Activated CD8-positive, alpha-beta T cell treated with anti-CD3 and anti-CD28 coated beads for 36 hours (primary cell): ENCODE results near the gene HDAC10. TPM values are rescaled to one million over a fixed set of nuclear protein-coding genes. Genes with fewer than 3 reads are reported as not detected.
"Not testable (repeated sequence)": the region's sequence is repeated elsewhere in the genome, so short reads cannot be mapped to it uniquely, and the experiment has no call there.

Source experiments
- ATAC-seq: fragments of 200-7000 bp; cut with Tn5 transposase; one replicate; pipeline ENCODE4 v1.10.0; 2021; ENCODE audit warnings: mild to moderate bottlenecking, moderate library complexity
- CTCF ChIA-PET: fragments of 350-600 bp; sonication (Branson Sonifier 250); formaldehyde crosslinking; loops from one replicate; lab custom pipeline; 2021; ENCODE audit warnings: antibody characterized with exemption; lab: Charles Lee
- POLR2A ChIA-PET: fragments of 350-600 bp; sonication (Branson Sonifier 250); formaldehyde crosslinking; loops from one replicate; lab custom pipeline; 2021; ENCODE audit warnings: antibody characterized with exemption; lab: Charles Lee
- DNase-seq: peaks from one replicate; pipeline ENCODE4 v3.0.0-alpha.2; 2020
- H3K27ac Mint-ChIP-seq: one replicate; pipeline ENCODE4 v1.8.0; 2021; ENCODE audit warnings: mild to moderate bottlenecking, mixed read lengths
- H3K27me3 Mint-ChIP-seq: one replicate; pipeline ENCODE4 v1.8.0; 2021; ENCODE audit warnings: mixed read lengths
- H3K36me3 Mint-ChIP-seq: one replicate; pipeline ENCODE4 v1.8.0; 2021; ENCODE audit warnings: low read depth, mixed read lengths
- H3K4me1 Mint-ChIP-seq: one replicate; pipeline ENCODE4 v1.8.0; 2021; ENCODE audit warnings: low read depth, mixed read lengths
- H3K4me3 Mint-ChIP-seq: one replicate; pipeline ENCODE4 v1.8.0; 2021; ENCODE audit warnings: mild to moderate bottlenecking, moderate library complexity, mixed read lengths
- H3K9me3 Mint-ChIP-seq: one replicate; pipeline ENCODE4 v1.8.0; 2021; ENCODE audit warnings: mixed read lengths
- CTCF ChIP-seq: fragments of 200-600 bp; IDR thresholded peaks from one replicate; pipeline ENCODE4 v1.8.0; 2022; ENCODE audit warnings: antibody characterized with exemption, mild to moderate bottlenecking
- intact Hi-C: fragments of 100-400 bp; cut with micrococcal nuclease; formaldehyde crosslinking; loops from one replicate; pipeline ENCODE4 v1.10.0; 2022
- total RNA-seq, 2 experiments: library from RNA; stranded (reverse); gene quantifications; one replicate each; pipeline ENCODE4 v1.2.3, GENCODE V29; 2021

The HDAC10 gene
- total RNA-seq, 2 experiments from 2014 or later: 43.0 to 44.3 TPM

GRCh38 chr22:50274311-50274710 lies 23.2 kb upstream of the HDAC10 start:
- ATAC-seq: peak; percentile 20
- ChIA-PET POLR2A (no interaction called here), CTCF (interaction anchor here (0.7 to 6.1 kb wide), 4 partner anchors 30 to 67 kb away, joined by 3 to 44 read pairs (median 13); partner anchors contain the start of gene DENND6B)
- intact Hi-C loops: loop anchor here (5.0 kb wide), 1 partner anchor 68 kb away; the partner anchor contains the start of gene PPP6R2
- H3K9me3 Mint-ChIP-seq: no peaks in the 10 kb centered on the region
- H3K4me3 Mint-ChIP-seq: no peak overlapping the region
- H3K4me1 Mint-ChIP-seq: peaks cover 4% of the 10 kb centered on the region
- no peaks in the 10 kb centered on the region for H3K36me3 Mint-ChIP-seq
- no peak overlapping the region for H3K27ac Mint-ChIP-seq
- no peak for TF ChIP-seq CTCF
- H3K27me3 Mint-ChIP-seq: peaks cover 9% of the 10 kb centered on the region
- peak; percentile 69 for DNase-seq

- H3K27ac Mint-ChIP-seq, H3K9me3 Mint-ChIP-seq, H3K4me1 Mint-ChIP-seq, H3K36me3 Mint-ChIP-seq, DNase-seq, H3K27me3 Mint-ChIP-seq, ATAC-seq, POLR2A ChIA-PET, H3K4me3 Mint-ChIP-seq: not testable (repeated sequence)
- intact Hi-C loops: loop anchor here (5.0 kb wide), 1 partner anchor 69 kb away; the partner anchor contains the start of gene PPP6R2
- CTCF ChIA-PET: interaction anchor here (1.0 to 6.1 kb wide), 4 partner anchors 31 to 347 kb away, joined by 3 to 44 read pairs (median 4); partner anchors contain the start of gene DENND6B
Observed at GRCh38 chr22:50273781-50274180, 22.7 kb upstream of the HDAC10 start.

GRCh38 chr22:50273352-50273751 lies 22.3 kb upstream of the HDAC10 start:
- H3K36me3 Mint-ChIP-seq, H3K4me3 Mint-ChIP-seq, H3K9me3 Mint-ChIP-seq, H3K27me3 Mint-ChIP-seq, H3K4me1 Mint-ChIP-seq, DNase-seq, ATAC-seq, H3K27ac Mint-ChIP-seq: not testable (repeated sequence)
- intact Hi-C loops: loop anchor here (5.0 kb wide), 1 partner anchor 69 kb away; the partner anchor contains the start of gene PPP6R2
- CTCF ChIA-PET: interaction anchor here (1.0 to 6.1 kb wide), 7 partner anchors 21 to 348 kb away, joined by 3 to 44 read pairs (median 5); partner anchors contain the start of genes DENND6B and HDAC10
- POLR2A ChIA-PET: interaction anchor here (1.5 to 2.8 kb wide), 2 partner anchors 22 to 41 kb away, joined by 4 to 13 read pairs; partner anchors contain the start of gene HDAC10

GRCh38 chr22:50272044-50272802 lies 21.2 kb upstream of the HDAC10 start:
- intact Hi-C loops: loop anchor here (5.0 kb wide), 1 partner anchor 70 kb away; the partner anchor contains the start of gene PPP6R2
- POLR2A ChIA-PET: interaction anchor here (1.2 to 2.8 kb wide), 3 partner anchors 21 to 42 kb away, joined by 4 to 13 read pairs (median 4); partner anchors contain the start of genes HDAC10 and TUBGCP6
- CTCF ChIA-PET: interaction anchor here (0.5 to 6.1 kb wide), 7 partner anchors 13 to 349 kb away, joined by 3 to 44 read pairs (median 5); partner anchors contain the start of genes DENND6B and HDAC10
- Mint-ChIP-seq H3K36me3 (no peaks in the 10 kb centered on the region), H3K4me3 (no peak overlapping the region), H3K9me3 (no peaks in the 10 kb centered on the region), H3K4me1 (peaks cover 8% of the 10 kb centered on the region), H3K27me3 (peaks cover 10% of the 10 kb centered on the region), H3K27ac (no peak overlapping the region)
- DNase-seq: no peak
- no peak for ATAC-seq
- TF ChIP-seq CTCF: no peak

GRCh38 chr22:50271519-50271970 lies 20.5 kb upstream of the HDAC10 start:
- TF ChIP-seq CTCF: no peak
- CTCF ChIA-PET: interaction anchor here (0.5 to 6.1 kb wide), 5 partner anchors 12 to 219 kb away, joined by 3 to 44 read pairs (median 12); partner anchors contain the start of genes DENND6B and HDAC10
- no peaks in the 10 kb centered on the region for H3K9me3 Mint-ChIP-seq
- ATAC-seq: peak; percentile 20
- H3K4me3 Mint-ChIP-seq: no peak overlapping the region
- H3K27ac Mint-ChIP-seq: no peak overlapping the region
- intact Hi-C loops: loop anchor here (5.0 kb wide), 1 partner anchor 71 kb away; the partner anchor contains the start of gene PPP6R2
- DNase-seq: peak; percentile 65
- H3K36me3 Mint-ChIP-seq: no peaks in the 10 kb centered on the region
- H3K4me1 Mint-ChIP-seq: peaks cover 8% of the 10 kb centered on the region
- peaks cover 10% of the 10 kb centered on the region for H3K27me3 Mint-ChIP-seq
- POLR2A ChIA-PET: interaction anchor here (1.2 to 2.8 kb wide), 2 partner anchors 20 to 27 kb away, joined by 4 to 13 read pairs; partner anchors contain the start of genes HDAC10 and TUBGCP6
